ENCODE results near the gene OR11A1. TPM values are rescaled to one million over a fixed set of nuclear protein-coding genes. Genes with fewer than 3 reads are reported as not detected.

The OR11A1 gene
- total RNA-seq, 1 experiment from 2014 or later = not detected

GRCh38 chr6:29483735-29484134 is 26.9 kb upstream of the OR11A1 start:
- Histone ChIP-seq H3K9me2 (replicated peaks; ENCODE audit: low read length) (no peaks in the 10 kb centered on the region), H3K27me3 (ENCODE audit: low read length) (peaks cover 10% of the 10 kb centered on the region; the same call in 1 of the 2 replicates), H4K20me1 (ENCODE audit: low read length) (no peaks in the 10 kb centered on the region), H3K4me1 (ENCODE audit: insufficient read depth, low read length) (no peaks in the 10 kb centered on the region), H3K9ac (ENCODE audit: low read length) (no peak overlapping the region), H3K36me3 (ENCODE audit: low read depth, low read length) (no peaks in the 10 kb centered on the region), H3K4me3 (ENCODE audit: low read length) (no peak overlapping the region), H3K9me3 (ENCODE audit: low read length) (no peaks in the 10 kb centered on the region), H3F3A (ENCODE audit: low read length, unreplicated experiment) (no peaks in the 10 kb centered on the region), H3K4me2 (ENCODE audit: low read length) (no peak overlapping the region), H2AFZ (ENCODE audit: low read length) (no peak overlapping the region), H3K79me2 (ENCODE audit: low read length) (no peaks in the 10 kb centered on the region), H3K27ac (ENCODE audit: low read length) (no peak overlapping the region)
- no peak for TF ChIP-seq EZH2 (IDR thresholded peaks at IDR 0.05; ENCODE audit: low read length, unreplicated experiment)
- TF ChIP-seq, protein P1, sequence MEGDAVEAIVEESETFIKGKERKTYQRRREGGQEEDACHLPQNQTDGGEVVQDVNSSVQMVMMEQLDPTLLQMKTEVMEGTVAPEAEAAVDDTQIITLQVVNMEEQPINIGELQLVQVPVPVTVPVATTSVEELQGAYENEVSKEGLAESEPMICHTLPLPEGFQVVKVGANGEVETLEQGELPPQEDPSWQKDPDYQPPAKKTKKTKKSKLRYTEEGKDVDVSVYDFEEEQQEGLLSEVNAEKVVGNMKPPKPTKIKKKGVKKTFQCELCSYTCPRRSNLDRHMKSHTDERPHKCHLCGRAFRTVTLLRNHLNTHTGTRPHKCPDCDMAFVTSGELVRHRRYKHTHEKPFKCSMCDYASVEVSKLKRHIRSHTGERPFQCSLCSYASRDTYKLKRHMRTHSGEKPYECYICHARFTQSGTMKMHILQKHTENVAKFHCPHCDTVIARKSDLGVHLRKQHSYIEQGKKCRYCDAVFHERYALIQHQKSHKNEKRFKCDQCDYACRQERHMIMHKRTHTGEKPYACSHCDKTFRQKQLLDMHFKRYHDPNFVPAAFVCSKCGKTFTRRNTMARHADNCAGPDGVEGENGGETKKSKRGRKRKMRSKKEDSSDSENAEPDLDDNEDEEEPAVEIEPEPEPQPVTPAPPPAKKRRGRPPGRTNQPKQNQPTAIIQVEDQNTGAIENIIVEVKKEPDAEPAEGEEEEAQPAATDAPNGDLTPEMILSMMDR (conservative IDR thresholded peaks at IDR 0.05; ENCODE audit: low read depth, low read length) = no peak
- no peak for TF ChIP-seq EZH2phosphoT487 (IDR thresholded peaks at IDR 0.05; ENCODE audit: borderline replicate concordance, low read length)
- intact Hi-C loops (cut with micrococcal nuclease) = no loop called here
- DNase-seq (no peak), ATAC-seq (no peak)
- ChIA-PET POLR2A (ENCODE audit: unreplicated experiment) (no interaction called here), CTCF (no interaction called here)
- no TSS peak for BruUV-seq (replicated peaks)

DNA sequence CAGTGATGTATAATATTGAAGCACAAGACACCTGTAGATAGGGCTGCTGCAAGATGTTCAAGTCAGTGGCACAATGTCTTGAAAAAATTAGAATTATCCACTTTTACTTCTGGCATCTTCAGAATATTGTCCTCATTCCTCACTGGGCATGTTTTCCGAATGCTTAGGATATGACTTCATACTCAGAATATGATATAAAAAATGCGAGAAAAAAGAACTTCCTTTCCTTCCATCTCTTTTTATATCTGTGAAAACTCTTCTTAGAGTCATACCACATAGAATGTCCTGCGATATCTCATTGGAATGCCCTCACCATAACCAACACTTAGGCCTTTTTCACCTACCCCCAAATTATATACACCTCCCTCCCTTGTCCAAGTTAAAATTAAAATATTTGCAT is 26.3 kb upstream of the OR11A1 start:
- Histone ChIP-seq H3K79me2 (ENCODE audit: low read length) (no peaks in the 10 kb centered on the region), H3K9me2 (replicated peaks; ENCODE audit: low read length) (no peaks in the 10 kb centered on the region), H4K20me1 (ENCODE audit: low read length) (no peaks in the 10 kb centered on the region), H3K9me3 (ENCODE audit: low read length) (no peaks in the 10 kb centered on the region), H3K27me3 (ENCODE audit: low read length) (peaks cover 10% of the 10 kb centered on the region; the same call in 1 of the 2 replicates), H3K4me2 (ENCODE audit: low read length) (no peak overlapping the region), H3K27ac (ENCODE audit: low read length) (no peak overlapping the region), H3F3A (ENCODE audit: low read length, unreplicated experiment) (no peaks in the 10 kb centered on the region), H3K36me3 (ENCODE audit: low read depth, low read length) (no peaks in the 10 kb centered on the region), H3K4me1 (ENCODE audit: insufficient read depth, low read length) (no peaks in the 10 kb centered on the region), H3K9ac (ENCODE audit: low read length) (no peak overlapping the region), H3K4me3 (ENCODE audit: low read length) (no peak overlapping the region), H2AFZ (ENCODE audit: low read length) (no peak overlapping the region)
- no peak for DNase-seq
- intact Hi-C loops (cut with micrococcal nuclease) = no loop called here
- ChIA-PET POLR2A (ENCODE audit: unreplicated experiment) (no interaction called here), CTCF (no interaction called here)
- no peak for ATAC-seq
- TF ChIP-seq EZH2 (IDR thresholded peaks at IDR 0.05; ENCODE audit: low read length, unreplicated experiment) (no peak), EZH2phosphoT487 (IDR thresholded peaks at IDR 0.05; ENCODE audit: borderline replicate concordance, low read length) (no peak)
- TF ChIP-seq, protein P1 (conservative IDR thresholded peaks at IDR 0.05; ENCODE audit: low read depth, low read length) = no peak
- no TSS peak for BruUV-seq (replicated peaks)

- Histone ChIP-seq H3K27me3 (ENCODE audit: low read length) (peaks cover 6% of the 10 kb centered on the region), H3K9me3 (ENCODE audit: low read length) (no peaks in the 10 kb centered on the region), H3K9me2 (replicated peaks; ENCODE audit: low read length) (no peaks in the 10 kb centered on the region), H3K9ac (ENCODE audit: low read length) (no peak overlapping the region), H2AFZ (ENCODE audit: low read length) (no peak overlapping the region), H4K20me1 (ENCODE audit: low read length) (no peaks in the 10 kb centered on the region), H3K36me3 (ENCODE audit: low read depth, low read length) (no peaks in the 10 kb centered on the region), H3F3A (ENCODE audit: low read length, unreplicated experiment) (no peaks in the 10 kb centered on the region), H3K4me3 (ENCODE audit: low read length) (no peak overlapping the region), H3K4me1 (ENCODE audit: insufficient read depth, low read length) (no peaks in the 10 kb centered on the region), H3K79me2 (ENCODE audit: low read length) (no peaks in the 10 kb centered on the region), H3K4me2 (ENCODE audit: low read length) (no peak overlapping the region), H3K27ac (ENCODE audit: low read length) (no peak overlapping the region)
- CTCF ChIA-PET = no interaction called here
- no TSS peak for BruUV-seq (replicated peaks)
- intact Hi-C loops (cut with micrococcal nuclease) = no loop called here
- ATAC-seq = no peak
- POLR2A ChIA-PET (ENCODE audit: unreplicated experiment) = no interaction called here
- TF ChIP-seq, protein P1 (conservative IDR thresholded peaks at IDR 0.05; ENCODE audit: low read depth, low read length) = no peak
- TF ChIP-seq EZH2 (IDR thresholded peaks at IDR 0.05; ENCODE audit: low read length, unreplicated experiment) (no peak), EZH2phosphoT487 (IDR thresholded peaks at IDR 0.05; ENCODE audit: borderline replicate concordance, low read length) (no peak)
- no peak for DNase-seq
These were observed 22.7 kb upstream of the OR11A1 start for GRCh38 chr6:29479560-29479959.

Data from PC-3 (cell line).